HuH-7.5 (cell line): ENCODE measurements around the gene EPAS1.

Source experiments
- DNase-seq: peaks from one replicate; pipeline ENCODE4 v3.0.0; 2011; ENCODE audit warnings: low spot score

The EPAS1 gene

GRCh38 chr2:46410273-46411244, 113.4 kb downstream of the EPAS1 start:
- DNase-seq = no peak

GRCh38 chr2:46411245-46411641, 114.0 kb downstream of the EPAS1 start:
- DNase-seq = no peak

- DNase-seq = no peak
Measured at GRCh38 chr2:46411985-46412384, 114.8 kb downstream of the EPAS1 start.

- no peak for DNase-seq
Measured at GRCh38 chr2:46413111-46413510, 115.9 kb downstream of the EPAS1 start.

- DNase-seq = no peak
Measured at GRCh38 chr2:46413631-46414030, 116.4 kb downstream of the EPAS1 start.

GRCh38 chr2:46414701-46415100, 117.5 kb downstream of the EPAS1 start:
- no peak for DNase-seq

GRCh38 chr2:46416280-46416679, 119.1 kb downstream of the EPAS1 start:
- no peak for DNase-seq

- DNase-seq = no peak
Measured at GRCh38 chr2:46416739-46417403, 119.7 kb downstream of the EPAS1 start.

- DNase-seq = no peak
Measured at GRCh38 chr2:46420945-46421344, 123.7 kb downstream of the EPAS1 start.

- DNase-seq = no peak
Measured at GRCh38 chr2:46421361-46421760, 124.2 kb downstream of the EPAS1 start.

GRCh38 chr2:46422717-46423394, 125.6 kb downstream of the EPAS1 start:
- DNase-seq = no peak

- DNase-seq = no peak
Measured at GRCh38 chr2:46424937-46425336, 127.7 kb downstream of the EPAS1 start.

GRCh38 chr2:46428911-46429436, 131.8 kb downstream of the EPAS1 start:
- no peak for DNase-seq

- DNase-seq = no peak
Measured at GRCh38 chr2:46430413-46430812, 133.2 kb downstream of the EPAS1 start.

GRCh38 chr2:46430992-46431391, 133.8 kb downstream of the EPAS1 start:
- DNase-seq = no peak

GRCh38 chr2:46431481-46432235, 134.5 kb downstream of the EPAS1 start:
- no peak for DNase-seq

- no peak for DNase-seq
Measured at GRCh38 chr2:46434851-46435273, 137.7 kb downstream of the EPAS1 start.

GRCh38 chr2:46435353-46435752, 138.1 kb downstream of the EPAS1 start:
- DNase-seq = no peak

- no peak for DNase-seq
Measured at GRCh38 chr2:46435796-46436360, 138.7 kb downstream of the EPAS1 start.
